HFFc6 (cell line): ENCODE data around the gene ITPK1. TPM values are rescaled to one million over a fixed set of nuclear protein-coding genes. Genes with fewer than 3 reads are reported as not detected.

Experiments
- DNase-seq: peaks from one replicate; pipeline ENCODE4 v3.0.0-alpha.2; 2018
- H3K27ac Mint-ChIP-seq: 2 replicates; pipeline ENCODE4 v1.8.0; 2020; ENCODE audit warnings: mild to moderate bottlenecking, mixed read lengths
- H3K27me3 Mint-ChIP-seq: 2 replicates; pipeline ENCODE4 v1.8.0; 2021; ENCODE audit warnings: mild to moderate bottlenecking, moderate library complexity, mixed read lengths; ENCODE audit not compliant: insufficient read depth
- H3K36me3 Mint-ChIP-seq: 2 replicates; pipeline ENCODE4 v1.8.0; 2021; ENCODE audit warnings: low read depth, mixed read lengths
- H3K4me1 Mint-ChIP-seq: 2 replicates; pipeline ENCODE4 v1.8.0; 2020; ENCODE audit warnings: low read depth, mixed read lengths
- H3K4me3 Mint-ChIP-seq: 2 replicates; pipeline ENCODE4 v1.8.0; 2020; ENCODE audit warnings: mild to moderate bottlenecking, moderate library complexity, mixed read lengths
- H3K9me3 Mint-ChIP-seq: 2 replicates; pipeline ENCODE4 v1.8.0; 2020; ENCODE audit warnings: mild to moderate bottlenecking, mixed read lengths
- CTCF ChIP-seq: fragments of 200-600 bp; sonication (generic); IDR thresholded peaks from 2 replicates; pipeline ENCODE4 v1.5.0; 2021; ENCODE audit warnings: antibody characterized with exemption, mild to moderate bottlenecking
- total RNA-seq, 6 experiments: library from RNA; stranded (reverse); fragmentation: NEBNext Ultra II Directional; extraction: Animal tissue kit (Norgen Biotek cat#: 25700); gene quantifications; 2 replicates in 1 of 6; 3 replicates in 5 of 6; pipeline ENCODE4 v1.2.3, GENCODE V29; 2021

Gene ITPK1
- total RNA-seq, 6 experiments from 2014 or later, result 27.3 to 38.1 (median 32.4) TPM

DNA sequence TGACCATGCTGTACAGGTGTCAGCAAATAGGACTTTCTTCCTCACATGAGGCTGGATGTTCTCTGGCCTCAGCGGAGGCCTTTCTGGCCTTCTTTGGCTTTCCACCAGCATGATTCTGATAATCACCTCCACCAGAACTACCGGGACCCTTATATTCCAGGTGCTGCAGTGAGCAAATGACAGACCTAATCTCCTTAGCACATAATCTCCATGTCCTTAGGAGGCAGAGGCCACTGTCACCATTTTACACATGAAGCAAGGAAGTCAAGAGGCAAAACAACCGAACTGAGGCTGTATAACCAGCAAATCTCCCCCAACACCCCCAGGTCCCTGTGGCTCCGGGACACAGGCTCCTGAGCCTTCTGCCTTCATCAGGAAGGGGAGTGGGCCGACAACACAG is 91.2 kb downstream of the ITPK1 start:
- Mint-ChIP-seq H3K4me3 (no peak overlapping the region), H3K27ac (no peak overlapping the region), H3K27me3 (no peaks in the 10 kb centered on the region), H3K9me3 (no peaks in the 10 kb centered on the region), H3K4me1 (no peaks in the 10 kb centered on the region), H3K36me3 (no peaks in the 10 kb centered on the region)
- no peak for DNase-seq
- TF ChIP-seq CTCF, result no peak

DNA sequence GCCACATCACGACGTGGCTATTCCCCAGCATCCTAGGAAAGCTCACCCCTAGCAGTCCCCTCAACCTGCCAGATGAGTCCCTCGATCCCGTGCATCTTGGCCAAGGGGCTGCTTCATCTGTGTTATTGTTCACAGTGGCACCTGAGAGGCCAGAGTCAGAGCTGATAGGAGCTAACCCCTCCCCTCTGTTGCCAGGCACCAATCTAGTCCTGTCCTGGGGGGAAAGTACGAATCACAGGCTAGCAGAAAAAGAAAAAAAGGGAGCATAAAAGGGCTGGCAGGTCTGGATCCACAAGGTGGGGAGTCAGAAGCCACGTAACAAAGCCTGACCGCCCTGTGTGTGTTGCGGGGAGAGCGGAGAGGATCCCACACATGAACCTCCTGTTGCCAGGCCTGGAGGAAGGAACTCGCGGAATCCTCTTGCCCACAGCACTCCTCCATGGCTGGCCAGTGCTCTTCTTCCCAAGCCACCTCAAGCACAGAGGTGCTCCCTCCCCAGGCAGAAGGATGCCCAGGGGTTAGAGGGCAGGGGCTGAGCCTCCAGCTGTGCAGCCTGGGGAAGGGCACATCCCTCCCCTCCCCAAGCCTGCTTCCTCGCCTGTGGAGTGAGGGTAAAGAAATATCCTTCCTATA is 91.8 kb downstream of the ITPK1 start:
- DNase-seq, result no peak
- Mint-ChIP-seq H3K4me1 (no peaks in the 10 kb centered on the region), H3K27ac (no peak overlapping the region), H3K9me3 (no peaks in the 10 kb centered on the region), H3K4me3 (no peak overlapping the region), H3K36me3 (no peaks in the 10 kb centered on the region), H3K27me3 (no peaks in the 10 kb centered on the region)
- TF ChIP-seq CTCF, result no peak

GRCh38 chr14:93023039-93023438 is 92.7 kb downstream of the ITPK1 start:
- H3K9me3 Mint-ChIP-seq, result no peaks in the 10 kb centered on the region
- no peak overlapping the region for H3K27ac Mint-ChIP-seq
- H3K4me1 Mint-ChIP-seq, result no peaks in the 10 kb centered on the region
- DNase-seq, result no peak
- no peak overlapping the region for H3K4me3 Mint-ChIP-seq
- no peaks in the 10 kb centered on the region for H3K27me3 Mint-ChIP-seq
- H3K36me3 Mint-ChIP-seq, result no peaks in the 10 kb centered on the region
- TF ChIP-seq CTCF, result no peak

DNA sequence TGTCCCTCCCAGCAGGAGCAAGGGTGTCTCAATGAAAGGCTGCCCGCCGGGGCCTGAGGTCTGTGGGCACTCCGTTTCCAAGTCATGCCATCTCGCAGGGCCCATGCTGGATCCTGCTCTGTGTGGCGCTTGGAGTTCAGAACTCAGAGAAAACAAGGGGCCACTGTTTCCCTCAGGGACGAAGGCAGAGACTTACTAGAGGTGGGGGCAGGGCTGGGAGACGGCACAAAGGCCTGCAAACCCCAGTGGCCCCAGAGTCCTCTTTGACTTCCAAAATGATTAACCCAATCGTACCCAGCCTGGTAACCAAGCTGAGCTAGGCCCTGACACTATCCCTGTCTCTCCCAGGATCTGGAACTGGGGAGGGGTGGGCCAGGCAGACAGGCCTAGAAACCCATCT is 95.8 kb downstream of the ITPK1 start:
- no peaks in the 10 kb centered on the region for H3K9me3 Mint-ChIP-seq
- no peak for TF ChIP-seq CTCF
- H3K27ac Mint-ChIP-seq, result no peak overlapping the region
- H3K4me3 Mint-ChIP-seq, result no peak overlapping the region
- no peaks in the 10 kb centered on the region for H3K36me3 Mint-ChIP-seq
- no peak for DNase-seq
- no peaks in the 10 kb centered on the region for H3K4me1 Mint-ChIP-seq
- H3K27me3 Mint-ChIP-seq, result no peaks in the 10 kb centered on the region; the same call in 1 of the 2 replicates

GRCh38 chr14:93019367-93019843 is 96.3 kb downstream of the ITPK1 start:
- no peaks in the 10 kb centered on the region for H3K4me1 Mint-ChIP-seq
- H3K27ac Mint-ChIP-seq, result no peak overlapping the region; the same call in 1 of the 2 replicates
- TF ChIP-seq CTCF, result no peak
- no peak for DNase-seq
- H3K9me3 Mint-ChIP-seq, result no peaks in the 10 kb centered on the region
- H3K4me3 Mint-ChIP-seq, result no peak overlapping the region
- H3K36me3 Mint-ChIP-seq, result no peaks in the 10 kb centered on the region
- peaks cover 2% of the 10 kb centered on the region for H3K27me3 Mint-ChIP-seq
